HG03457 (cell line): ENCODE measurements around the gene SUSD3.

Experiments used
- ATAC-seq: cut with Tn5 transposase; IDR thresholded peaks from one replicate; pipeline ENCODE4 v1.9.1; 2021; ENCODE audit warnings: moderate number of reproducible peaks; ENCODE audit not compliant: unreplicated experiment

The SUSD3 gene

DNA sequence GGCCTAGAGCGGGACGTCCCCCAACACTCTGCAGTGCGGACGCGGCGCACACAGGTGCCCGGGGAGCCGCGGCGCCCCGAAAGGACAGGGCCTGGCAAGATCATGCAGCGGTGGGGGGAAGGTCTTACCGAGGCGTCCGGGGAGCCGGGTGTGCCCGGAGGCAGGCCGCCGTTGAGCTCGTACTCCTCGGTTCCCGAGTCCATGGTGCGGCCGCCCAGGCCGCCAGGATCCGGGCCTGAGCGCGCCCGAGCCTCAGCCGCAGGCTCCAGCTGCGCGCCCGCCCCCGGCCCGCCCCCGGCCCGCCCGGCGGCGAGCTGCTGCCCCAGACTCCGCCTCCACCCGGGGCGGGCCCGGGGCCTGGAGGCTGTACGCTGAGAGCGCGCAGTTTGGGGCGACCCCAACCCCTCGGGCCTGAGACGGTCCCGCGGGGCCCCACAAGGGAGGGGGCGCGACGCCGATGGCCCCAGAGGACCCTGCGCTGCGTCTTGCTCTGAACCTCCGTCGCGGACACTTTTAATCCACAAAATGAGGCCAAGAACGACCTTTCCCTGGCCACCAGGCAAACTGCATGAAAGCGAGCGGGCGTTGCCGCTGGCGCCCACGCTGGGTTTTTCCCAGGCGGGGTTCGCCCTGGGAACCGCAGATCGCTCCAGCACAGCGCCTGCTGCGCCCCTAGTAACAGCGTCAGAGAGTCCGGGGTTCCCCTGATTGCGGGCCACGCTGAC lies 75.7 kb downstream of the SUSD3 start, which contains the start of gene NINJ1:
NINJ1 (minus strand) TSS at position 237 of the 725 bp plus-strand sequence; CDS start at position 203, 34 bp downstream.
- ATAC-seq, result peak; percentile 48
